H1 (cell line): ENCODE data around the gene PRG3. TPM values are rescaled to one million over a fixed set of nuclear protein-coding genes. Genes with fewer than 3 reads are reported as not detected.

Experiments
- CTCF ChIA-PET: fragments of 300-600 bp; sonication (Branson Sonifier 250); formaldehyde crosslinking; loops from one replicate; lab custom pipeline; 2021; ENCODE audit not compliant: partially characterized antibody; lab: Charles Lee
- POLR2A ChIA-PET: fragments of 300-600 bp; sonication (Branson Sonifier 250); formaldehyde crosslinking; loops from one replicate; lab custom pipeline; 2021; ENCODE audit warnings: inconsistent platforms; ENCODE audit not compliant: partially characterized antibody; lab: Charles Lee
- DNase-seq, 2 experiments: peaks; one replicate each; pipeline versions ENCODE4 v3.0.0 to v3.0.0-alpha.2; 2010 to 2022; ENCODE audit warnings: low spot score in 2 of 2, low read depth in 1 of 2, mixed read lengths in 1 of 2
- FAIRE-seq: peaks from 2 replicates; lab custom pipeline; 2011; peaks lifted over from hg19 to GRCh38; lab: Jason Lieb, UNC
- H2AFZ ChIP-seq: 2 replicates; pipeline ENCODE4 v1.8.1; 2012; ENCODE audit warnings: low read length, inconsistent platforms
- H2AK5ac ChIP-seq: 2 replicates; pipeline ENCODE4 v1.6.1; 2013; ENCODE audit warnings: low read depth, low read length
- H2BK120ac ChIP-seq: replicated peaks from 2 replicates; pipeline ENCODE3; 2013; ENCODE audit warnings: low read depth, low read length, inconsistent platforms
- H2BK12ac ChIP-seq: 2 replicates; pipeline ENCODE4 v1.6.1; 2013; ENCODE audit warnings: low read depth, low read length
- H2BK15ac ChIP-seq: 2 replicates; pipeline ENCODE4 v1.6.1; 2013; ENCODE audit warnings: low read length
- H2BK20ac ChIP-seq: 2 replicates; pipeline ENCODE4 v1.6.1; 2013; ENCODE audit warnings: low read length
- H2BK5ac ChIP-seq: 2 replicates; pipeline ENCODE4 v1.6.1; 2013; ENCODE audit warnings: low read depth, low read length
- H3K14ac ChIP-seq: 2 replicates; pipeline ENCODE4 v1.6.1; 2013; ENCODE audit warnings: inconsistent platforms; ENCODE audit not compliant: insufficient read length
- H3K18ac ChIP-seq: 2 replicates; pipeline ENCODE4 v1.6.1; 2013; ENCODE audit warnings: low read length; ENCODE audit errors: extremely low read depth
- H3K23ac ChIP-seq: 2 replicates; pipeline ENCODE4 v1.6.1; 2013; ENCODE audit warnings: inconsistent platforms; ENCODE audit not compliant: insufficient read length
- H3K23me2 ChIP-seq: 2 replicates; pipeline ENCODE4 v1.6.1; 2013; ENCODE audit warnings: low read depth, low read length
- H3K27ac ChIP-seq: 2 replicates; pipeline ENCODE4 v1.6.1; 2011; ENCODE audit warnings: low read depth, low read length, inconsistent platforms
- H3K27me3 ChIP-seq, 4 experiments: replicated peaks in 1 of 4; 1 replicate in 1 of 4; 2 replicates in 3 of 4; pipeline versions ENCODE4 v1.6.1 to v1.8.1; 2011 to 2013; ENCODE audit warnings: low read length in 3 of 4, mild to moderate bottlenecking in 3 of 4, inconsistent platforms in 2 of 4, mixed read lengths in 2 of 4, moderate library complexity in 1 of 4; ENCODE audit not compliant: control insufficient read depth in 3 of 4, insufficient read depth in 3 of 4; ENCODE audit errors: extremely low read depth in 1 of 4
- H3K36me3 ChIP-seq, 4 experiments: 2 replicates each; pipeline versions ENCODE4 v1.6.1 to v1.8.1; 2011 to 2013; ENCODE audit warnings: mild to moderate bottlenecking in 4 of 4, low read length in 3 of 4, moderate library complexity in 2 of 4, control low read depth in 1 of 4, inconsistent platforms in 1 of 4; ENCODE audit not compliant: insufficient read depth in 4 of 4, control insufficient read depth in 2 of 4
- H3K4ac ChIP-seq: replicated peaks from 2 replicates; pipeline ENCODE3; 2013; ENCODE audit warnings: low read length, low read depth, mixed read lengths, inconsistent platforms; ENCODE audit not compliant: insufficient read length
- H3K4me1 ChIP-seq, 4 experiments: replicated peaks in 1 of 4; 1 replicate in 1 of 4; 2 replicates in 3 of 4; pipeline versions ENCODE4 v1.6.1 to v1.8.1; 2011 to 2013; ENCODE audit warnings: low read length in 3 of 4, inconsistent platforms in 2 of 4, mixed read lengths in 1 of 4; ENCODE audit not compliant: insufficient read depth in 4 of 4, control insufficient read depth in 3 of 4
- H3K4me2 ChIP-seq, 2 experiments: 2 replicates each; pipeline versions ENCODE4 v1.6.1 to v1.8.1; 2011 to 2013; ENCODE audit warnings: low read depth in 2 of 2, low read length in 2 of 2, control low read depth in 1 of 2, inconsistent platforms in 1 of 2, mild to moderate bottlenecking in 1 of 2; ENCODE audit not compliant: insufficient read depth in 1 of 2
- H3K4me3 ChIP-seq, 4 experiments: fragments of 200-600, 300-600 bp in 1 of 4; sonication (generic), shearing (Covaris generic), sonication (Bioruptor Twin) in 1 of 4; 2 replicates each; pipeline versions ENCODE4 v1.5.1 to v1.8.1; 2011 to 2016; ENCODE audit warnings: low read length in 4 of 4, low read depth in 3 of 4, control low read depth in 2 of 4, inconsistent platforms in 2 of 4, mild to moderate bottlenecking in 2 of 4, mixed read lengths in 1 of 4, moderate library complexity in 1 of 4; ENCODE audit not compliant: insufficient read depth in 2 of 4; ENCODE audit errors: extremely low read depth in 1 of 4
- H3K56ac ChIP-seq: replicated peaks from 2 replicates; pipeline ENCODE3; 2013; ENCODE audit warnings: low read depth, mild to moderate bottlenecking, mixed read lengths, low read length, inconsistent platforms; ENCODE audit not compliant: insufficient read length
- H3K79me1 ChIP-seq: 2 replicates; pipeline ENCODE4 v1.6.1; 2013; ENCODE audit warnings: low read depth, low read length, control low read depth
- H3K79me2 ChIP-seq, 2 experiments: 2 replicates each; pipeline versions ENCODE4 v1.6.1 to v1.8.1; 2012 to 2013; ENCODE audit warnings: low read length in 2 of 2, mild to moderate bottlenecking in 2 of 2, inconsistent platforms in 1 of 2; ENCODE audit not compliant: insufficient read depth in 2 of 2, control insufficient read depth in 1 of 2
- H3K9ac ChIP-seq, 4 experiments: replicated peaks in 1 of 4; 1 replicate in 1 of 4; 2 replicates in 3 of 4; pipeline versions ENCODE4 v1.6.1 to v1.8.1; 2011 to 2013; ENCODE audit warnings: low read depth in 3 of 4, low read length in 3 of 4, control low read depth in 2 of 4, mild to moderate bottlenecking in 2 of 4, moderate library complexity in 2 of 4, inconsistent platforms in 1 of 4; ENCODE audit errors: extremely low read depth in 1 of 4
- H3K9me3 ChIP-seq, 2 experiments: 2 replicates each; pipeline versions ENCODE4 v1.6.1 to v1.8.1; 2012 to 2013; ENCODE audit warnings: mild to moderate bottlenecking in 2 of 2, moderate library complexity in 2 of 2, control low read depth in 1 of 2, inconsistent platforms in 1 of 2, low read depth in 1 of 2, low read length in 1 of 2, mixed read lengths in 1 of 2; ENCODE audit not compliant: insufficient read depth in 2 of 2
- H4K20me1 ChIP-seq, 2 experiments: replicated peaks in 1 of 2; 2 replicates each; pipeline versions ENCODE3 to v1.8.1; 2011 to 2013; ENCODE audit warnings: inconsistent platforms in 2 of 2, low read length in 2 of 2, mild to moderate bottlenecking in 1 of 2; ENCODE audit not compliant: insufficient read depth in 2 of 2, control insufficient read depth in 1 of 2
- H4K5ac ChIP-seq: 2 replicates; pipeline ENCODE4 v1.6.1; 2013; ENCODE audit warnings: low read length, low read depth, mixed read lengths, inconsistent platforms; ENCODE audit not compliant: insufficient read length
- H4K8ac ChIP-seq: 2 replicates; pipeline ENCODE4 v1.8.0; 2013; ENCODE audit warnings: mild to moderate bottlenecking, moderate library complexity, low read length, inconsistent platforms; ENCODE audit not compliant: insufficient read depth; ENCODE audit errors: extremely low read depth
- H4K91ac ChIP-seq: replicated peaks from 2 replicates; pipeline ENCODE3; 2013; ENCODE audit warnings: low read length, mixed read lengths, inconsistent platforms; ENCODE audit not compliant: insufficient read length
- CBX5 ChIP-seq: fragments of 300-800, 300-1000 bp; sonication (generic); IDR thresholded peaks from 2 replicates; pipeline ENCODE4 v1.7.1; 2016; ENCODE audit warnings: antibody characterized with exemption, low read length, low read depth
- RXRA ChIP-seq: IDR thresholded peaks from 2 replicates; pipeline ENCODE4 v1.6.1; 2011; ENCODE audit warnings: low read depth, mild to moderate bottlenecking, low read length, moderate library complexity; ENCODE audit not compliant: insufficient read depth
- SAP30 ChIP-seq: fragments of 300-600 bp; sonication (generic); IDR thresholded peaks from 2 replicates; pipeline ENCODE4 v1.7.1; 2012; ENCODE audit warnings: low read length, moderate library complexity, mild to moderate bottlenecking, inconsistent platforms; ENCODE audit not compliant: insufficient read depth, insufficient replicate concordance
- TBP ChIP-seq: IDR thresholded peaks from 2 replicates; pipeline ENCODE4 v1.6.1; 2011; ENCODE audit warnings: low read depth, low read length, improper control_type of control experiment
- TEAD4 ChIP-seq: IDR thresholded peaks from 2 replicates; pipeline ENCODE4 v1.6.1; 2012; ENCODE audit warnings: low read depth, low read length, inconsistent platforms, mixed read lengths
- YY1 ChIP-seq: IDR thresholded peaks from 2 replicates; pipeline ENCODE4 v1.6.1; 2011; ENCODE audit warnings: low read depth, mild to moderate bottlenecking, low read length
- WGBS, 2 experiments: shearing (Covaris generic) in 1 of 2; methylation state at CpG; one replicate each; pipeline versions ENCODE4 v1.1.6 to v1.1.7; 2013 to 2015; ENCODE audit warnings: low lambda C conversion rate in 2 of 2, mixed read lengths in 2 of 2, inconsistent platforms in 1 of 2, low coverage in 1 of 2, missing lambda C conversion rate in 1 of 2; ENCODE audit not compliant: insufficient replicate concordance in 2 of 2, insufficient coverage in 1 of 2, insufficient read length in 1 of 2; ENCODE audit errors: extremely low coverage in 1 of 2, missing lambda C conversion rate in 1 of 2; 5-methylcytosine and 5-hydroxymethylcytosine counted together
- polyA plus RNA-seq, 7 experiments: library from polyadenylated mRNA; depleted of rRNA in 3 of 7; stranded (reverse) in 5 of 7; unstranded in 2 of 7; fragments of >200 nt in 5 of 7; fragments of 200-250 nt in 2 of 7; gene quantifications; 1 replicate in 5 of 7; 2 replicates in 1 of 7; 4 replicates in 1 of 7; pipeline versions ENCODE4 v1.2.1 to v1.2.3, GENCODE V29; 2011 to 2013; ENCODE audit warnings: missing spikeins in 2 of 7, mixed read lengths in 2 of 7
- total RNA-seq: library from RNA; stranded (reverse); fragmentation: NEBNext Ultra II Directional; extraction: Animal tissue kit (Norgen Biotek cat#: 25700); gene quantifications from 2 replicates; pipeline ENCODE4 v1.2.1, GENCODE V29; 2021

The PRG3 gene
- total and polyA plus RNA-seq, 2 of the 8 experiments (the other 6 are each of a cell fraction or from before 2014, with no cell fraction given), result not detected

DNA sequence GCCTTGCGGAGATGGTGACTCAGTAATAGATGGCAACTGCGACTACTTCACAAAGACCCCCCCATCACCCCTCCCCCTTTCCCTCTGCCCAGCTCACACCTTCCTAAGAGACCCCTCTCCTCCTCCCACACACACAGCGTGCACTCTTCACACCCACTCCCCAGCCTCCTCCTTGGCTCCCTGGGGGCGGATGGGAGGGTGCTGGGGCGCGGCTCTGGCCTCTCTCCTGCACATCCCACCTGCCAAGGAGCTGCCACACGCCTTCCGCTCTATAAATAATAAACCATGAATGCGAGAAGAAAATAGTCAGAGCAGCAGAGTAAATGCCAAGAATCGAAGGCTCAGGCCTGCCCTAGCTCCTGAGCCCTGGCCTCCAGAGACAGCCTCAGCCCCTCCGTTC is 38.2 kb downstream of the PRG3 start:
- Histone ChIP-seq H3K9me3 (no peaks in the 10 kb centered on the region), H3K4me3 (no peak overlapping the region), H3K9ac (no peak overlapping the region), H2BK5ac (no peak overlapping the region), H3K27ac (no peak overlapping the region), H2BK20ac (no peak overlapping the region), H3K79me2 (no peaks in the 10 kb centered on the region), H2AK5ac (no peak overlapping the region), H3K79me1 (no peaks in the 10 kb centered on the region), H4K8ac (no peak overlapping the region), H4K91ac (no peak overlapping the region), H3K27me3 (peaks cover 0 to 9% (median 4%) of the 10 kb centered on the region in 4 experiments; a peak in 4 of 7 replicates), H4K20me1 (no peaks in the 10 kb centered on the region), H2BK120ac (no peak overlapping the region), H3K4me1 (peaks cover 5 to 14% (median 7%) of the 10 kb centered on the region in 4 experiments; a peak in 6 of 7 replicates), H3K36me3 (no peaks in the 10 kb centered on the region), H4K5ac (no peak overlapping the region), H3K23ac (no peak overlapping the region), H3K4ac (no peak overlapping the region), H3K56ac (no peak overlapping the region), H2AFZ (0 out of 2 replicates have a peak overlapping the region, but pooled peaks have one; percentile 18), H3K18ac (no peak overlapping the region), H3K4me2 (no peak overlapping the region), H3K23me2 (no peaks in the 10 kb centered on the region), H2BK12ac (no peak overlapping the region), H3K14ac (no peak overlapping the region), H2BK15ac (no peak overlapping the region)
- FAIRE-seq (no peak), DNase-seq (no peak)
- ChIA-PET POLR2A (interaction anchor here (1.3 to 45.7 kb wide), 3 partner anchors 10 to 296 kb away, joined by 3 to 1279 read pairs (median 5); partner anchors contain the start of gene TNKS1BP1), CTCF (interaction anchor here (0.9 to 6.3 kb wide), 12 partner anchors 10 to 302 kb away, joined by 3 to 49 read pairs (median 4); partner anchors contain the start of gene RTN4RL2)
- 83% methylated on average over 11 of the region's 11 CpGs; no CpG with 5 or more reads in 1 of the 2 experiments for WGBS, 2 experiments
- TF ChIP-seq RXRA (no peak), SAP30 (no peak), TEAD4 (no peak), CBX5 (no peak), YY1 (no peak), TBP (no peak)
